Endothelial cell of umbilical vein (primary cell): ENCODE data around the gene FBXO45. TPM values are rescaled to one million over a fixed set of nuclear protein-coding genes. Genes with fewer than 3 reads are reported as not detected.

Source experiments
- BruUV-seq: library from RNA; stranded (reverse); fragments of 400-500 nt; replicated peaks from 2 replicates; lab custom pipeline; 2021; lab: Mats Ljungman, UMichigan
- CTCF ChIA-PET: fragments of 300-600, 350-600 bp; sonication (Branson Sonifier 250); formaldehyde crosslinking; loops from one replicate; lab custom pipeline; 2021; ENCODE audit warnings: antibody characterized with exemption, inconsistent platforms; lab: Charles Lee
- POLR2A ChIA-PET: fragments of 300-600, 350-600 bp; sonication (Branson Sonifier 250); formaldehyde crosslinking; loops from one replicate; lab custom pipeline; 2021; ENCODE audit warnings: antibody characterized with exemption, inconsistent platforms; lab: Charles Lee
- DNase-seq: peaks from one replicate; pipeline ENCODE4 v3.0.0-alpha.2; 2011; ENCODE audit warnings: low read depth, low spot score
- FAIRE-seq: peaks from 2 replicates; lab custom pipeline; 2011; peaks lifted over from hg19 to GRCh38; lab: Jason Lieb, UNC
- H2AFZ ChIP-seq: 2 replicates; pipeline ENCODE4 v1.6.0; 2012; ENCODE audit warnings: low read depth, low read length, control low read depth, inconsistent platforms
- H3K27ac ChIP-seq: 2 replicates; pipeline ENCODE4 v1.5.1; 2011; ENCODE audit warnings: low read depth, mild to moderate bottlenecking, control low read depth, low read length, moderate library complexity; ENCODE audit not compliant: insufficient read depth
- H3K27me3 ChIP-seq, 2 experiments: 2 replicates each; pipeline versions ENCODE4 v1.6.0 to v1.6.1; 2011; ENCODE audit warnings: low read length in 2 of 2, mixed read lengths in 1 of 2; ENCODE audit not compliant: control insufficient read depth in 2 of 2, insufficient read depth in 2 of 2
- H3K36me3 ChIP-seq, 2 experiments: 2 replicates in 1 of 2; 3 replicates in 1 of 2; pipeline ENCODE4 v1.5.1; 2011; ENCODE audit warnings: low read length in 2 of 2, mild to moderate bottlenecking in 1 of 2, moderate library complexity in 1 of 2; ENCODE audit not compliant: control insufficient read depth in 2 of 2, insufficient read depth in 2 of 2; ENCODE audit errors: extremely low read depth in 1 of 2
- H3K4me1 ChIP-seq: 3 replicates; pipeline ENCODE4 v1.5.1; 2011; ENCODE audit warnings: mild to moderate bottlenecking, low read length; ENCODE audit not compliant: control insufficient read depth, insufficient read depth; ENCODE audit errors: extremely low read depth
- H3K4me2 ChIP-seq: 2 replicates; pipeline ENCODE4 v1.6.1; 2011; ENCODE audit warnings: low read length, control low read depth, mixed read lengths; ENCODE audit not compliant: insufficient read depth
- H3K4me3 ChIP-seq, 3 experiments: fragments of 200-600 bp in 1 of 3; sonication (generic), shearing (Covaris generic) in 1 of 3; replicated peaks in 1 of 3; 2 replicates each; pipeline ENCODE4 v1.5.1; 2011 to 2016; ENCODE audit warnings: control low read depth in 3 of 3, low read length in 3 of 3, mild to moderate bottlenecking in 2 of 3, inconsistent platforms in 1 of 3, low read depth in 1 of 3, moderate library complexity in 1 of 3; ENCODE audit not compliant: insufficient read depth in 1 of 3
- H3K79me2 ChIP-seq: 2 replicates; pipeline ENCODE4 v1.6.0; 2012; ENCODE audit warnings: low read length, inconsistent platforms; ENCODE audit not compliant: control insufficient read depth, insufficient read depth
- H3K9ac ChIP-seq: replicated peaks from 2 replicates; pipeline ENCODE3; 2011; ENCODE audit warnings: low read length, control low read depth; ENCODE audit not compliant: insufficient read depth; ENCODE audit errors: extremely low read depth
- H3K9me1 ChIP-seq: replicated peaks from 3 replicates; pipeline ENCODE4 v1.6.0; 2011; ENCODE audit warnings: mild to moderate bottlenecking, low read length; ENCODE audit not compliant: control insufficient read depth, insufficient read depth; ENCODE audit errors: extremely low read depth
- H3K9me3 ChIP-seq: replicated peaks from 2 replicates; pipeline ENCODE4 v1.5.1; 2012; ENCODE audit warnings: low read length, inconsistent platforms; ENCODE audit not compliant: control insufficient read depth, insufficient read depth
- H4K20me1 ChIP-seq: replicated peaks from 2 replicates; pipeline ENCODE3; 2011; ENCODE audit warnings: mild to moderate bottlenecking, low read length; ENCODE audit not compliant: control insufficient read depth, insufficient read depth; ENCODE audit errors: extremely low read depth
- CTCF ChIP-seq, 2 donors: IDR thresholded peaks; 1 replicate in 1 of 2; 2 replicates in 1 of 2; pipeline ENCODE4 v1.5.1; 2011; ENCODE audit warnings: low read length in 2 of 2, mild to moderate bottlenecking in 2 of 2, moderate library complexity in 2 of 2, control low read depth in 1 of 2, inconsistent platforms in 1 of 2, low read depth in 1 of 2; ENCODE audit not compliant: insufficient read depth in 1 of 2; ENCODE audit errors: extremely low read depth in 1 of 2
- FOS ChIP-seq: IDR thresholded peaks from 2 replicates; pipeline ENCODE4 v1.6.1; 2011; ENCODE audit warnings: mild to moderate bottlenecking, low read length, moderate library complexity, borderline replicate concordance; ENCODE audit not compliant: insufficient read depth
- GATA2 ChIP-seq: IDR thresholded peaks from 2 replicates; pipeline ENCODE4 v1.7.0; 2011; ENCODE audit warnings: low read depth, mild to moderate bottlenecking, moderate library complexity, mixed read lengths, low read length; ENCODE audit not compliant: insufficient read length, insufficient read depth
- JUN ChIP-seq: IDR thresholded peaks from 2 replicates; pipeline ENCODE4 v1.6.1; 2011; ENCODE audit warnings: borderline replicate concordance, low read depth; ENCODE audit not compliant: insufficient read length, insufficient read depth
- MYC ChIP-seq: IDR thresholded peaks from one replicate; pipeline ENCODE4 v1.6.1; 2011; ENCODE audit warnings: mild to moderate bottlenecking, low read depth, low read length
- POLR2A ChIP-seq: IDR thresholded peaks from 2 replicates; pipeline ENCODE4 v1.6.1; 2012; ENCODE audit warnings: low read depth, mild to moderate bottlenecking, control low read depth, low read length
- POLR2AphosphoS5 ChIP-seq: IDR thresholded peaks from 2 replicates; pipeline ENCODE4 v1.6.1; 2012; ENCODE audit warnings: low read depth, mild to moderate bottlenecking, control low read depth, low read length, moderate library complexity; ENCODE audit not compliant: insufficient read depth
- dilution Hi-C: fragments of 300-500 bp; cut with MboI; formaldehyde crosslinking; loops from one replicate; pipeline ENCODE4 v1.15.0; 2019; ENCODE audit warnings: low sequenced_read_pairs; ENCODE audit not compliant: extremely low pct_ligation_motif_present
- intact Hi-C: fragments of 100-400 bp; cut with micrococcal nuclease; formaldehyde crosslinking; loops from one replicate; pipeline ENCODE4 v1.10.0; 2022
- polyA plus RNA-seq, 4 experiments: library from polyadenylated mRNA; depleted of rRNA in 3 of 4; stranded (reverse) in 3 of 4; unstranded in 1 of 4; fragments of >200 nt; gene quantifications; 2 replicates each; pipeline versions ENCODE4 v1.2.1 to v1.2.3, GENCODE V29; 2011 to 2012; ENCODE audit warnings: missing spikeins in 1 of 4
- total RNA-seq: library from RNA; stranded (reverse); gene quantifications from 2 replicates; pipeline ENCODE4 v1.2.3, GENCODE V29; 2021

Gene FBXO45
- total and polyA plus RNA-seq, 2 donors (not counting 3 experiments of a cell fraction or from before 2014, with no cell fraction given), result 3.5 to 12.4 TPM

- Histone ChIP-seq H3K9me1 (no peaks in the 10 kb centered on the region), H3K27me3 (peaks cover 0 to 3% of the 10 kb centered on the region in 2 experiments), H3K4me2 (no peak overlapping the region), H4K20me1 (no peaks in the 10 kb centered on the region), H2AFZ (no peak overlapping the region), H3K4me1 (peaks cover 6% of the 10 kb centered on the region), H3K27ac (no peak overlapping the region), H3K79me2 (no peaks in the 10 kb centered on the region), H3K9ac (no peak overlapping the region), H3K4me3 (no peak overlapping the region), H3K36me3 (no peaks in the 10 kb centered on the region), H3K9me3 (no peaks in the 10 kb centered on the region)
- ChIA-PET POLR2A (no interaction called here), CTCF (interaction anchor here (5.3 kb wide), 1 partner anchor 24 kb away, joined by 52 read pairs; no protein-coding TSS in a partner anchor)
- FAIRE-seq (no peak), DNase-seq (no peak)
- TF ChIP-seq JUN (no peak), CTCF (IDR thresholded peaks at IDR 0.05; ENCODE audit: extremely low read depth in 1 of 2, insufficient read depth in 1 of 2, low read depth in 1 of 2, low read length in 2 of 2) (no peak), POLR2AphosphoS5 (no peak), POLR2A (no peak), FOS (no peak), GATA2 (no peak)
- no TSS peak for BruUV-seq
- dilution Hi-C loops, result no loop called here
- intact Hi-C loops, result no loop called here
Measured at GRCh38 chr3:196633555-196634151, 65.2 kb downstream of the FBXO45 start.

- no peak for FAIRE-seq
- ChIA-PET POLR2A (no interaction called here), CTCF (interaction anchor here (1.3 to 5.3 kb wide), 2 partner anchors 25 kb away, joined by 4 to 52 read pairs; no protein-coding TSS in a partner anchor)
- no peak overlapping the region for H3K27ac ChIP-seq
- no peaks in the 10 kb centered on the region for H3K79me2 ChIP-seq
- no peaks in the 10 kb centered on the region for H3K36me3 ChIP-seq
- no peak overlapping the region for H2AFZ ChIP-seq
- dilution Hi-C loops (no loop called here), intact Hi-C loops (no loop called here)
- H3K4me1 ChIP-seq, result peaks cover 6% of the 10 kb centered on the region
- H3K9me1 ChIP-seq, result no peaks in the 10 kb centered on the region
- TF ChIP-seq MYC (no peak), GATA2 (no peak), FOS (no peak), CTCF (IDR thresholded peaks at IDR 0.05; ENCODE audit: extremely low read depth in 1 of 2, insufficient read depth in 1 of 2, low read depth in 1 of 2, low read length in 2 of 2) (no peak)
- no peak overlapping the region for H3K4me3 ChIP-seq
- peaks cover 0 to 3% of the 10 kb centered on the region in 2 experiments for H3K27me3 ChIP-seq
- no TSS peak for BruUV-seq
- no peak for DNase-seq
- no peak overlapping the region for H3K4me2 ChIP-seq
- H3K9me3 ChIP-seq, result no peaks in the 10 kb centered on the region
- no peak overlapping the region for H3K9ac ChIP-seq
- H4K20me1 ChIP-seq, result no peaks in the 10 kb centered on the region
Measured at GRCh38 chr3:196634224-196634623, 65.8 kb downstream of the FBXO45 start.
